HepG2 (cell line): ENCODE results near the gene ARMH3. TPM values are rescaled to one million over a fixed set of nuclear protein-coding genes. Genes with fewer than 3 reads are reported as not detected.

Source experiments
- ATAC-seq: fragments of 200-7000 bp; cut with Tn5 transposase; 3 replicates; pipeline ENCODE4 v1.9.1; 2020; ENCODE audit warnings: mild to moderate bottlenecking, moderate library complexity
- BruUV-seq: library from RNA; stranded (reverse); fragments of 400-500 nt; replicated peaks from 2 replicates; lab custom pipeline; 2021; lab: Mats Ljungman, UMichigan
- CTCF ChIA-PET: fragments of 300-600 bp; formaldehyde crosslinking; extraction: SDS; loops from one replicate; lab custom pipeline; 2021; ENCODE audit warnings: low total read pairs, inconsistent platforms, low intra/inter-chr PET ratio; lab: Yijun Ruan, JAX
- POLR2A ChIA-PET: fragments of 350-600 bp; sonication (Branson Sonifier 250); formaldehyde crosslinking; loops from one replicate; lab custom pipeline; 2020; ENCODE audit warnings: antibody characterized with exemption, inconsistent platforms; lab: Yijun Ruan, JAX
- DNase-seq: peaks from one replicate; pipeline ENCODE4 v3.0.0-alpha.2; 2015; ENCODE audit warnings: low spot score
- FAIRE-seq: peaks from 3 replicates; lab custom pipeline; 2011; peaks lifted over from hg19 to GRCh38; lab: Jason Lieb, UNC
- H2AFZ ChIP-seq: one replicate; pipeline ENCODE4 v1.6.1; 2011; ENCODE audit warnings: low read length, inconsistent platforms
- H3K27ac ChIP-seq: fragments of 300-600 bp; 3 replicates; pipeline ENCODE4 v1.8.0; 2011; ENCODE audit warnings: mixed run types, mild to moderate bottlenecking, mixed read lengths, low read length, inconsistent platforms; ENCODE audit not compliant: insufficient read depth; ENCODE audit errors: extremely low read length
- H3K27me3 ChIP-seq, 2 experiments: fragments of 200-600 bp in 1 of 2; 2 replicates in 1 of 2; 3 replicates in 1 of 2; pipeline versions ENCODE4 v1.6.0 to v1.8.0; 2011; ENCODE audit warnings: low read length in 2 of 2, mild to moderate bottlenecking in 2 of 2, moderate library complexity in 2 of 2, inconsistent platforms in 1 of 2; ENCODE audit not compliant: insufficient read depth in 2 of 2, control insufficient read depth in 1 of 2
- H3K36me3 ChIP-seq, 2 experiments: fragments of 200-600 bp in 1 of 2; replicated peaks in 1 of 2; 2 replicates in 1 of 2; 3 replicates in 1 of 2; pipeline versions ENCODE4 v1.5.1 to v1.8.0; 2011; ENCODE audit warnings: low read length in 2 of 2, inconsistent platforms in 1 of 2; ENCODE audit not compliant: insufficient read depth in 2 of 2, control insufficient read depth in 1 of 2
- H3K4me1 ChIP-seq: 2 replicates; pipeline ENCODE4 v1.5.1; 2012; ENCODE audit warnings: low read length, inconsistent platforms; ENCODE audit not compliant: insufficient read depth
- H3K4me2 ChIP-seq: 2 replicates; pipeline ENCODE4 v1.6.0; 2011; ENCODE audit warnings: low read depth, low read length, inconsistent platforms
- H3K4me3 ChIP-seq, 3 experiments: fragments of 200-600 bp in 1 of 3; sonication (generic), shearing (Covaris generic) in 1 of 3; replicated peaks in 1 of 3; 2 replicates each; pipeline ENCODE4 v1.5.1; 2011 to 2016; ENCODE audit warnings: low read length in 3 of 3, inconsistent platforms in 2 of 3, low read depth in 2 of 3, mild to moderate bottlenecking in 2 of 3, control low read depth in 1 of 3, mixed read lengths in 1 of 3; ENCODE audit not compliant: insufficient read depth in 1 of 3
- H3K79me2 ChIP-seq: one replicate; pipeline ENCODE4 v1.6.1; 2011; ENCODE audit warnings: low read length, inconsistent platforms; ENCODE audit not compliant: insufficient read depth
- H3K9ac ChIP-seq: 2 replicates; pipeline ENCODE4 v1.6.0; 2011; ENCODE audit warnings: mild to moderate bottlenecking, low read depth, low read length, inconsistent platforms; ENCODE audit not compliant: insufficient read depth
- H3K9me3 ChIP-seq: 2 replicates; pipeline ENCODE4 v1.5.1; 2012; ENCODE audit warnings: mild to moderate bottlenecking, low read length
- H4K20me1 ChIP-seq: 2 replicates; pipeline ENCODE4 v1.6.0; 2011; ENCODE audit warnings: inconsistent platforms, mild to moderate bottlenecking, low read length, moderate library complexity; ENCODE audit not compliant: insufficient read depth
- ARNT ChIP-seq: fragments of 450-650 bp; IDR thresholded peaks from 2 replicates; pipeline ENCODE4 v1.6.1; 2017
- EHMT2 ChIP-seq: fragments of 200-600 bp; sonication (generic); IDR thresholded peaks from 2 replicates; pipeline ENCODE4 v1.7.0; 2017; ENCODE audit warnings: antibody characterized with exemption, low read depth, low read length, borderline replicate concordance
- FOXA1 ChIP-seq, 2 experiments: fragments of 450-650 bp in 1 of 2; sonication (generic) in 1 of 2; formaldehyde crosslinking in 1 of 2; IDR thresholded peaks; 2 replicates each; pipeline versions ENCODE4 v1.4.0 to v1.6.1; 2016 to 2020; ENCODE audit warnings: missing genetic modification reagents in 1 of 2
- RNF2 ChIP-seq: fragments of 450-650 bp; conservative IDR thresholded peaks from 2 replicates; pipeline ENCODE4 v1.6.1; 2016; ENCODE audit warnings: low read depth
- SNAPC2 ChIP-seq: sonication (generic); formaldehyde crosslinking; IDR thresholded peaks from 2 replicates; pipeline ENCODE4 v1.8.1; 2022; ENCODE audit warnings: mild to moderate bottlenecking, missing genetic modification reagents
- TBL1XR1 ChIP-seq: fragments of 150-350 bp; IDR thresholded peaks from 2 replicates; pipeline ENCODE4 v1.6.1; 2014; ENCODE audit warnings: borderline replicate concordance, low read length; ENCODE audit not compliant: partially characterized antibody
- U2AF1 ChIP-seq: fragments of 200-400 bp; formaldehyde crosslinking; optimal IDR thresholded peaks from 2 replicates; pipeline ENCODE3; 2017; ENCODE audit warnings: mild to moderate bottlenecking, low read depth, low read length
- ZBTB20 ChIP-seq: sonication (generic); formaldehyde crosslinking; IDR thresholded peaks from 2 replicates; pipeline ENCODE4 v1.8.1; 2023; ENCODE audit warnings: missing genetic modification reagents, low read depth, mild to moderate bottlenecking, borderline replicate concordance
- ZBTB8A ChIP-seq: sonication (generic); formaldehyde crosslinking; IDR thresholded peaks from 2 replicates; pipeline ENCODE4 v1.4.0; 2020; ENCODE audit warnings: mild to moderate bottlenecking, low read depth, missing genetic modification reagents, borderline replicate concordance
- ZNF101 ChIP-seq: sonication (generic); formaldehyde crosslinking; IDR thresholded peaks from 2 replicates; pipeline ENCODE4 v1.4.0; 2020; ENCODE audit warnings: mild to moderate bottlenecking, low read depth, missing genetic modification reagents, borderline replicate concordance
- ZNF737 ChIP-seq: sonication (generic); formaldehyde crosslinking; IDR thresholded peaks from 2 replicates; pipeline ENCODE4 v1.5.0; 2020; ENCODE audit warnings: missing genetic modification reagents, mild to moderate bottlenecking, borderline replicate concordance
- ZNF75D ChIP-seq: sonication (generic); formaldehyde crosslinking; IDR thresholded peaks from 2 replicates; pipeline ENCODE4 v1.8.1; 2023; ENCODE audit warnings: missing genetic modification reagents, mild to moderate bottlenecking, borderline replicate concordance
- WGBS: methylation state at CpG from one replicate; pipeline ENCODE4 v1.1.6; 2017; ENCODE audit warnings: low lambda C conversion rate; 5-methylcytosine and 5-hydroxymethylcytosine counted together
- in situ Hi-C: cut with HindIII; loops from 2 replicates; pipeline ENCODE4 v1.10.0; 2017; ENCODE audit warnings: low pct_unique_long_range_greater_than_20kb; ENCODE audit not compliant: extremely low pct_ligation_motif_present
- intact Hi-C: fragments of 100-400 bp; cut with micrococcal nuclease; formaldehyde crosslinking; loops from one replicate; pipeline ENCODE4 v1.10.0; 2022; ENCODE audit not compliant: unreplicated experiment
- polyA plus RNA-seq, 8 experiments: library from polyadenylated mRNA; depleted of rRNA in 3 of 8; stranded (reverse) in 7 of 8; unstranded in 1 of 8; fragments of >200 nt; fragmentation: Illumina TruSeq in 4 of 8; extraction: Trizol in 4 of 8; gene quantifications; 2 replicates each; pipeline versions ENCODE4 v1.2.1 to v1.2.3, GENCODE V29; 2011 to 2016; ENCODE audit warnings: low read depth in 4 of 8, missing spikeins in 1 of 8, mixed read lengths in 1 of 8; ENCODE audit not compliant: insufficient read depth in 1 of 8
- total RNA-seq, 5 experiments: library from RNA; depleted of rRNA; stranded (reverse); fragments of >200 nt; fragmentation: Illumina TruSeq; extraction: Trizol; gene quantifications; 2 replicates each; pipeline ENCODE4 v1.2.3, GENCODE V29; 2016; ENCODE audit warnings: low read depth in 1 of 5
- TF ChIP-seq, protein P1 (sequence below): sonication (generic); formaldehyde crosslinking; IDR thresholded peaks from 2 replicates; pipeline ENCODE4 v1.4.0; 2020; ENCODE audit warnings: missing genetic modification reagents
- TF ChIP-seq, protein P2 (sequence below): sonication (generic); formaldehyde crosslinking; IDR thresholded peaks from 2 replicates; pipeline ENCODE4 v1.8.1; 2023; ENCODE audit warnings: mild to moderate bottlenecking, inconsistent platforms, moderate library complexity, missing genetic modification reagents, borderline replicate concordance
- TF ChIP-seq, protein P3 (sequence below): sonication (generic); formaldehyde crosslinking; conservative IDR thresholded peaks from 2 replicates; pipeline ENCODE4 v1.4.0; 2020; ENCODE audit warnings: missing genetic modification reagents
- TF ChIP-seq, protein P4 (sequence below): sonication (generic); formaldehyde crosslinking; IDR thresholded peaks from 2 replicates; pipeline ENCODE4 v1.8.0; 2022; ENCODE audit warnings: missing genetic modification reagents, mild to moderate bottlenecking, moderate library complexity, borderline replicate concordance
- TF ChIP-seq, protein P5 (sequence below): sonication (generic); formaldehyde crosslinking; IDR thresholded peaks from 2 replicates; pipeline ENCODE4 v1.4.0; 2020; ENCODE audit warnings: missing genetic modification reagents

ARMH3 gene
- total and polyA plus RNA-seq, 2 of the 13 experiments (the other 11 are each of a cell fraction or from before 2014, with no cell fraction given) = 8.4 to 16.9 TPM

DNA sequence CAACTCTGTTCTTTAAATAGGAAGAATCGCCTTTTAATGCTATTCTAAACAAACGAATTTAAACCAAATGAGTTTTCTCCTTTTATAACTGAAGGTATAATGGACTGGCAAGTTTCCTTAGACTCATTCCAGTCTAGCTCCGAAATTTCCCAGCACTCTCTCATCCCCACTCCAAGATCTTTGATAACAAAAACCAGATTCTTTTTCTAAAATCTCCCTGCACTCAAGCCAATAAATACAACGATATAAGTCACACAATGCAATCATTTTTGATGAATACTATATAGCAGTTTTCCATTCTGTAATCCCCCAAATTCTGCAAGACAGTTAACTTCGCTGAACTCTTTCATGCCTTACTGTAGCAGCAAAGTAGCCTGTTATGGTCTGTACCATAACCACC, 239.6 kb downstream of the ARMH3 start:
- peaks cover 36% of the 10 kb centered on the region for H3K4me1 ChIP-seq
- H2AFZ ChIP-seq = no peak overlapping the region
- intact Hi-C loops = loop anchor here (10.0 kb wide), 1 partner anchor 688 kb away; the partner anchor contains the start of genes ACTR1A and SUFU
- BruUV-seq = no TSS peak
- ChIA-PET POLR2A (interaction anchor here (0.7 kb wide), 1 partner anchor 9 kb away, joined by 3 read pairs; no protein-coding TSS in a partner anchor), CTCF (no interaction called here)
- no peak for FAIRE-seq
- no peak for DNase-seq
- peaks cover 2 to 15% of the 10 kb centered on the region in 2 experiments; a peak in 4 of 5 replicates for H3K36me3 ChIP-seq
- H3K27ac ChIP-seq = peak overlapping the region; percentile 16
- WGBS = 4% methylated on average over 5 of the region's 5 CpGs
- in situ Hi-C loops = no loop called here
- peaks cover 74% of the 10 kb centered on the region for H3K79me2 ChIP-seq
- no peaks in the 10 kb centered on the region for H3K9me3 ChIP-seq
- peaks cover 46% of the 10 kb centered on the region for H4K20me1 ChIP-seq
- no peak for ATAC-seq
- H3K4me2 ChIP-seq = peak overlapping the region; percentile 94
- H3K9ac ChIP-seq = peak overlapping the region; percentile 87
- no peaks in the 10 kb centered on the region; a peak in 1 of 5 replicates for H3K27me3 ChIP-seq
- peak overlapping the region; percentile 81 to 95 (median 89) for H3K4me3 ChIP-seq
- TF ChIP-seq, protein P1, sequence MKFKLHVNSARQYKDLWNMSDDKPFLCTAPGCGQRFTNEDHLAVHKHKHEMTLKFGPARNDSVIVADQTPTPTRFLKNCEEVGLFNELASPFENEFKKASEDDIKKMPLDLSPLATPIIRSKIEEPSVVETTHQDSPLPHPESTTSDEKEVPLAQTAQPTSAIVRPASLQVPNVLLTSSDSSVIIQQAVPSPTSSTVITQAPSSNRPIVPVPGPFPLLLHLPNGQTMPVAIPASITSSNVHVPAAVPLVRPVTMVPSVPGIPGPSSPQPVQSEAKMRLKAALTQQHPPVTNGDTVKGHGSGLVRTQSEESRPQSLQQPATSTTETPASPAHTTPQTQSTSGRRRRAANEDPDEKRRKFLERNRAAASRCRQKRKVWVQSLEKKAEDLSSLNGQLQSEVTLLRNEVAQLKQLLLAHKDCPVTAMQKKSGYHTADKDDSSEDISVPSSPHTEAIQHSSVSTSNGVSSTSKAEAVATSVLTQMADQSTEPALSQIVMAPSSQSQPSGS (CRISPR knock-in tag) = no peak
- TF ChIP-seq, protein P2, sequence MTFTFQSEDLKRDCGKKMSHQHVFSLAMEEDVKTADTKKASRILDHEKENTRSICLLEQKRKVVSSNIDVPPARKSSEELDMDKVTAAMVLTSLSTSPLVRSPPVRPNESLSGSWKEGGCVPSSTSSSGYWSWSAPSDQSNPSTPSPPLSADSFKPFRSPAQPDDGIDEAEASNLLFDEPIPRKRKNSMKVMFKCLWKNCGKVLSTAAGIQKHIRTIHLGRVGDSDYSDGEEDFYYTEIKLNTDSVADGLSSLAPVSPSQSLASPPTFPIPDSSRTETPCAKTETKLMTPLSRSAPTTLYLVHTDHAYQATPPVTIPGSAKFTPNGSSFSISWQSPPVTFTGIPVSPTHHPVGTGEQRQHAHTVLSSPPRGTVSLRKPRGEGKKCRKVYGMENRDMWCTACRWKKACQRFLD (CRISPR knock-in tag) = no peak
- TF ChIP-seq ARNT = no peak
- TF ChIP-seq ZNF737 (CRISPR knock-in tag) = no peak
- TF ChIP-seq RNF2 = no peak
- no peak for TF ChIP-seq ZNF75D
- no peak for TF ChIP-seq TBL1XR1
- no peak for TF ChIP-seq ZBTB20
- TF ChIP-seq SNAPC2 (CRISPR knock-in tag) = no peak
- no peak for TF ChIP-seq ZBTB8A (CRISPR knock-in tag)
- no peak for TF ChIP-seq EHMT2
- TF ChIP-seq, protein P3, sequence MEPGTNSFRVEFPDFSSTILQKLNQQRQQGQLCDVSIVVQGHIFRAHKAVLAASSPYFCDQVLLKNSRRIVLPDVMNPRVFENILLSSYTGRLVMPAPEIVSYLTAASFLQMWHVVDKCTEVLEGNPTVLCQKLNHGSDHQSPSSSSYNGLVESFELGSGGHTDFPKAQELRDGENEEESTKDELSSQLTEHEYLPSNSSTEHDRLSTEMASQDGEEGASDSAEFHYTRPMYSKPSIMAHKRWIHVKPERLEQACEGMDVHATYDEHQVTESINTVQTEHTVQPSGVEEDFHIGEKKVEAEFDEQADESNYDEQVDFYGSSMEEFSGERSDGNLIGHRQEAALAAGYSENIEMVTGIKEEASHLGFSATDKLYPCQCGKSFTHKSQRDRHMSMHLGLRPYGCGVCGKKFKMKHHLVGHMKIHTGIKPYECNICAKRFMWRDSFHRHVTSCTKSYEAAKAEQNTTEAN (CRISPR knock-in tag) = no peak
- no peak for TF ChIP-seq U2AF1
- TF ChIP-seq, protein P4, sequence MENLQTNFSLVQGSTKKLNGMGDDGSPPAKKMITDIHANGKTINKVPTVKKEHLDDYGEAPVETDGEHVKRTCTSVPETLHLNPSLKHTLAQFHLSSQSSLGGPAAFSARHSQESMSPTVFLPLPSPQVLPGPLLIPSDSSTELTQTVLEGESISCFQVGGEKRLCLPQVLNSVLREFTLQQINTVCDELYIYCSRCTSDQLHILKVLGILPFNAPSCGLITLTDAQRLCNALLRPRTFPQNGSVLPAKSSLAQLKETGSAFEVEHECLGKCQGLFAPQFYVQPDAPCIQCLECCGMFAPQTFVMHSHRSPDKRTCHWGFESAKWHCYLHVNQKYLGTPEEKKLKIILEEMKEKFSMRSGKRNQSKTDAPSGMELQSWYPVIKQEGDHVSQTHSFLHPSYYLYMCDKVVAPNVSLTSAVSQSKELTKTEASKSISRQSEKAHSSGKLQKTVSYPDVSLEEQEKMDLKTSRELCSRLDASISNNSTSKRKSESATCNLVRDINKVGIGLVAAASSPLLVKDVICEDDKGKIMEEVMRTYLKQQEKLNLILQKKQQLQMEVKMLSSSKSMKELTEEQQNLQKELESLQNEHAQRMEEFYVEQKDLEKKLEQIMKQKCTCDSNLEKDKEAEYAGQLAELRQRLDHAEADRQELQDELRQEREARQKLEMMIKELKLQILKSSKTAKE (CRISPR knock-in tag) = no peak
- no peak for TF ChIP-seq ZNF101 (CRISPR knock-in tag)
- TF ChIP-seq FOXA1 (IDR thresholded peaks at IDR 0.05) = no peak
- TF ChIP-seq FOXA1 (CRISPR knock-in tag; IDR thresholded peaks at IDR 0.05) = no peak
- TF ChIP-seq, protein P5, sequence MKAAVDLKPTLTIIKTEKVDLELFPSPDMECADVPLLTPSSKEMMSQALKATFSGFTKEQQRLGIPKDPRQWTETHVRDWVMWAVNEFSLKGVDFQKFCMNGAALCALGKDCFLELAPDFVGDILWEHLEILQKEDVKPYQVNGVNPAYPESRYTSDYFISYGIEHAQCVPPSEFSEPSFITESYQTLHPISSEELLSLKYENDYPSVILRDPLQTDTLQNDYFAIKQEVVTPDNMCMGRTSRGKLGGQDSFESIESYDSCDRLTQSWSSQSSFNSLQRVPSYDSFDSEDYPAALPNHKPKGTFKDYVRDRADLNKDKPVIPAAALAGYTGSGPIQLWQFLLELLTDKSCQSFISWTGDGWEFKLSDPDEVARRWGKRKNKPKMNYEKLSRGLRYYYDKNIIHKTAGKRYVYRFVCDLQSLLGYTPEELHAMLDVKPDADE (CRISPR knock-in tag) = no peak
